ENCODE measurements around the gene FYB2. TPM values are rescaled to one million over a fixed set of nuclear protein-coding genes. Genes with fewer than 3 reads are reported as not detected.

FYB2 gene
- total RNA-seq, 1 experiment from 2014 or later, result 0.48 TPM

GRCh38 chr1:56712150-56712549 is 107.1 kb downstream of the FYB2 start:
- H3K23ac ChIP-seq (ENCODE audit: insufficient read length, low read depth, low read length), result no peak overlapping the region
- no peak for DNase-seq
- H2BK5ac ChIP-seq (ENCODE audit: insufficient read length, low read length), result no peak overlapping the region
- no peak overlapping the region for H4K8ac ChIP-seq (replicated peaks; ENCODE audit: insufficient read length, low read depth, low read length)
- Mint-ChIP-seq H3K27ac (no peak overlapping the region), H3K4me1 (peaks cover 0 to 5% of the 10 kb centered on the region in 2 experiments; a peak in 1 of 4 replicates), H3K4me3 (no peak overlapping the region), H3K9me3 (no peaks in the 10 kb centered on the region), H3K36me3 (ENCODE audit: insufficient read depth in 1 of 3, low read depth in 3 of 3) (peaks cover 2 to 7% (median 3%) of the 10 kb centered on the region in 3 experiments; a peak in 4 of 7 replicates), H3K27me3 (ENCODE audit: low read depth) (no peaks in the 10 kb centered on the region)
- H4K5ac ChIP-seq (ENCODE audit: insufficient read length, low read depth, low read length), result no peak overlapping the region
- no peak overlapping the region for H2AK5ac ChIP-seq (ENCODE audit: insufficient read length, low read length)
- H3K9ac ChIP-seq (ENCODE audit: extremely low read depth, insufficient read length, low read length), result no peak overlapping the region
- no peak overlapping the region for H2BK15ac ChIP-seq (ENCODE audit: low read depth, low read length)
- H3K4ac ChIP-seq (ENCODE audit: low read depth, low read length), result no peak overlapping the region
- no peak overlapping the region for H3K4me2 ChIP-seq (ENCODE audit: insufficient read depth, insufficient read length, low read length)
- H2BK20ac ChIP-seq (ENCODE audit: low read depth, low read length, poor library complexity, severe bottlenecking), result no peak overlapping the region
- no peak overlapping the region for H3K27ac ChIP-seq (ENCODE audit: insufficient read length, low read depth, low read length)
- no peak overlapping the region for H3K18ac ChIP-seq (ENCODE audit: insufficient read length, low read depth, low read length)
- no peaks in the 10 kb centered on the region for H4K20me1 ChIP-seq (ENCODE audit: control insufficient read depth, insufficient read depth, insufficient read length)
- no peak overlapping the region for H3K14ac ChIP-seq (ENCODE audit: insufficient read depth, low read length)
- no peak for TF ChIP-seq CTCF (conservative IDR thresholded peaks at IDR 0.05)
- H2BK12ac ChIP-seq (ENCODE audit: insufficient read length, low read depth, low read length), result no peak overlapping the region
- H3K9me3 ChIP-seq (ENCODE audit: control insufficient read depth, low read depth, low read length), result no peaks in the 10 kb centered on the region
- H4K91ac ChIP-seq (ENCODE audit: insufficient read length, low read depth, low read length), result no peak overlapping the region
- no peak overlapping the region for H2AFZ ChIP-seq (ENCODE audit: low read length)
- H3K79me1 ChIP-seq (ENCODE audit: insufficient read depth, low read depth, low read length, poor library complexity, severe bottlenecking), result no peaks in the 10 kb centered on the region
- no peak overlapping the region for H3K56ac ChIP-seq (ENCODE audit: insufficient read length, low read depth, low read length)
- H3T11ph ChIP-seq (ENCODE audit: low read length), result no peak overlapping the region
- WGBS (ENCODE audit: extremely low coverage, insufficient read length, low lambda C conversion rate), result no CpG with 5 or more reads among the region's 1 CpG
- H3K79me2 ChIP-seq (ENCODE audit: insufficient read depth, low read length), result no peaks in the 10 kb centered on the region
- no peaks in the 10 kb centered on the region for H3K4me1 ChIP-seq (ENCODE audit: insufficient read depth, low read length)
- no peaks in the 10 kb centered on the region for H3K23me2 ChIP-seq (ENCODE audit: insufficient read length, low read depth, low read length, poor library complexity, severe bottlenecking)
- H2BK120ac ChIP-seq (ENCODE audit: low read depth, low read length, poor library complexity, severe bottlenecking), result no peak overlapping the region
- no peaks in the 10 kb centered on the region for H3K27me3 ChIP-seq (ENCODE audit: insufficient read depth, low read length)

All from H9 (cell line).